Brain microvascular endothelial cell (primary cell): Measurements from ENCODE around the gene ARG2.

Experiments used
- DNase-seq: peaks from one replicate; pipeline ENCODE4 v3.0.0-alpha.2; 2020
- H3K27ac ChIP-seq: fragments of 250-450 bp; sonication (Bioruptor Pico); 2 replicates; pipeline ENCODE4 v1.5.1; 2020; ENCODE audit warnings: mild to moderate bottlenecking, moderate library complexity
- H3K27me3 ChIP-seq: fragments of 250-450 bp; sonication (Bioruptor Pico); replicated peaks from 2 replicates; pipeline ENCODE4 v1.5.1; 2020; ENCODE audit warnings: mild to moderate bottlenecking
- H3K36me3 ChIP-seq: fragments of 250-450 bp; sonication (Bioruptor Pico); replicated peaks from 2 replicates; pipeline ENCODE4 v1.5.1; 2020; ENCODE audit warnings: mild to moderate bottlenecking
- H3K4me3 ChIP-seq: 2 replicates; pipeline ENCODE4 v1.5.1; 2011; ENCODE audit warnings: low read depth, mild to moderate bottlenecking, control low read depth, low read length, moderate library complexity
- CTCF ChIP-seq: IDR thresholded peaks from 2 replicates; pipeline ENCODE4 v1.5.1; 2011; ENCODE audit warnings: low read depth, mild to moderate bottlenecking, moderate library complexity, low read length, control low read depth, inconsistent platforms; ENCODE audit errors: missing control alignments
- in situ Hi-C: cut with HindIII; loops from 2 replicates; pipeline ENCODE4 v1.10.0; 2017; ENCODE audit warnings: low sequenced_read_pairs, low pct_ligation_motif_present

Gene ARG2

GRCh38 chr14:67673451-67673850, 53.7 kb downstream of the ARG2 start:
- peak overlapping the region; percentile 97 for H3K27ac ChIP-seq
- peaks cover 11% of the 10 kb centered on the region for H3K36me3 ChIP-seq
- peak overlapping the region; percentile 82 for H3K4me3 ChIP-seq
- no peaks in the 10 kb centered on the region for H3K27me3 ChIP-seq
- TF ChIP-seq CTCF, result no peak
- peak; percentile 4 for DNase-seq
- in situ Hi-C loops, result no loop called here

DNA sequence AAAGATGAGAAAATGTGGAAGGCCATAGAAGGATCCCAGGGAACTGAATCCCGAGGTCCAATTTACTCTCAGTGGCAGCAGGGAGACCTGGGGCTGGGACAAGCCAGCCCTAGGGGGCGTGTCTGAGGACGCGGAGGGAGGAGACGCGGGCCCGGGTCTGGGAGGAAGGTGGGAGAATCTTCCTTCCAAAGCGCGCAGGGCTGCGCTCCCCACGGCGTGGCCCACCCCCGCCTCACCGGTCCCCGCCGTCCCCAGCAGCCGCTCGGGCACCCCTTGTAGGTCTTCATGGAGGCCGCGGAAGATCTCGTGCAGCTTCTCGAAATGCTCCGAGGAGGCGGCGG, 54.4 kb downstream of the ARG2 start:
- H3K36me3 ChIP-seq, result peaks cover 18% of the 10 kb centered on the region
- H3K27ac ChIP-seq, result peak overlapping the region; percentile 97
- H3K4me3 ChIP-seq, result peak overlapping the region; percentile 82
- TF ChIP-seq CTCF, result peak; percentile 31
- peak; percentile 28 for DNase-seq
- in situ Hi-C loops, result no loop called here
- no peaks in the 10 kb centered on the region for H3K27me3 ChIP-seq

DNA sequence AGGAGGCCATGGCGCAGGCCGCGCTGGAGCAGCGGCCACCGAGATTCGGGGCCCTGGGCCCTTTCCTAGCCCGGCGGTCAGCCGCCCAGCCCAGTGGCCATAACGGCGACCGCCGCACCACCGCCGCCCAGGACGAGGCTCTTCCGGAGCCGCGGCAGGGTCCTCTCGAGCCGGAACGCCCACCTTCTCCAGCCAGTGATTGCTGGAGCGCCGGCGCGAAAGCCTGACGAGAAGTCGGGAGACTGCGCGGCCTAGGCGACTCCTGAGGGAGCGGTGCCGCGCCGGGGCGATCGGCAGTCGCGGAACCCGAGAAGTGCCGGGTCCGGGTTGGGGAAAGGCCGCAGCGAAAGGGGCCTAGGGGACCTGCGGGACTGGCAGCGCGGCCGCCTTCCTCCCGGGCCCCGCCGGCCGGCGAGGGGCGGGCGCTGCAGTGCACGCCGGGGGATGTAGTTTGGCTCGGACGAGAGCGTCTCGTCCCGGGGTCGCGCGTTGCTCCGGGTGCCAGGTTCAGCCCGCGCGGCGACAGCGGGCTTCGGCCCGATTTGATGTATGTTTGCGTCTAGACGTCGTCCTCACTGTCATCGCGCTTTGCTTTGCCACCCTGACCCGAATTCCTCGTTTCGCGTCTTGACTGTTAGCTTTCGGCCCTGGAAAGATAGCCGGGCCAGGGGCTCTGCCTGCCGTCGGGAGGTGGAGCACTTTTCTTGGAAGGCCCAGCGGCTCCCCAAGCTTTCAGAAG, 54.9 kb downstream of the ARG2 start, which contains the start of gene VTI1B:
VTI1B (minus strand) TSS at position 153 of the 739 bp plus-strand sequence; CDS start at position 10, 143 bp downstream.
- H3K27me3 ChIP-seq, result no peaks in the 10 kb centered on the region
- DNase-seq, result peak; percentile 52
- in situ Hi-C loops, result no loop called here
- peaks cover 23% of the 10 kb centered on the region for H3K36me3 ChIP-seq
- H3K27ac ChIP-seq, result peak within 1 kb of the TSS; percentile 97
- peak; percentile 52 for TF ChIP-seq CTCF
- H3K4me3 ChIP-seq, result peak within 1 kb of the TSS; percentile 82

DNA sequence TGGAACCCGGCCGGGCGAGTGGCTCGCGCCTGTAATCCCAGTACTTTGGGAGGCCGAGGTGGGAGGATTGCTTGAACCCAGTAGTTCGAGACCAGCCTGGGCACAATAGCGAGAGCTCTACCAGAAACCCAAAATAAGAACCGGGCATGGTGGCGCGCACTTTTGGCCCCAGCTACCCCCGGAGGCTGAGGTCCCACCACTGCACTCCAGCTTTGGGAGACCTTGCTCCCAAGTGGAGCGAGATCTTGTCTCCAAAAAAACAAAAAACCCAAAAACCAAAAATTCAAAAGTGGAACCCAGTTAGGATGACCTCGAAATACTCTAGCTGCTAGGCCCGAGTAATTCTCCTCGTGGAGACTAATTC, 55.5 kb downstream of the ARG2 start:
- Histone ChIP-seq H3K4me3 (peak overlapping the region; percentile 82), H3K27ac (peak overlapping the region; percentile 97), H3K27me3 (no peaks in the 10 kb centered on the region), H3K36me3 (peaks cover 24% of the 10 kb centered on the region)
- no peak for TF ChIP-seq CTCF
- DNase-seq, result no peak
- in situ Hi-C loops, result no loop called here

GRCh38 chr14:67679006-67679405, 59.3 kb downstream of the ARG2 start:
- Histone ChIP-seq H3K27ac (no peak overlapping the region), H3K27me3 (no peaks in the 10 kb centered on the region), H3K4me3 (no peak overlapping the region), H3K36me3 (peaks cover 45% of the 10 kb centered on the region)
- in situ Hi-C loops, result no loop called here
- DNase-seq, result no peak
- no peak for TF ChIP-seq CTCF
